Frontal cortex (tissue), 4 donors: ENCODE results near the gene HBA2. TPM values are rescaled to one million over a fixed set of nuclear protein-coding genes. Genes with fewer than 3 reads are reported as not detected.
A peak's percentile ranks its signal among the peaks of the same experiment; 100 is the strongest.
"Not testable (repeated sequence)": the region's sequence is repeated elsewhere in the genome, so short reads cannot be mapped to it uniquely, and the experiment has no call there.

Experiments used
- DNase-seq, 2 donors: peaks; one replicate each; pipeline ENCODE4 v3.0.0; 2012; ENCODE audit warnings: low spot score in 2 of 2
- FAIRE-seq: peaks from 2 replicates; lab custom pipeline; 2012; peaks lifted over from hg19 to GRCh38; lab: Jason Lieb, UNC
- total RNA-seq: library from RNA; depleted of rRNA; stranded (reverse); fragments of >200 nt; gene quantifications from one replicate; pipeline ENCODE4 v1.2.3, GENCODE V29; 2014
- donor health status: control.
- donor health status: control.
- donor health status: control.

HBA2 gene
- total RNA-seq, 1 donor from 2014 or later: 823 TPM

- DNase-seq (no peak), FAIRE-seq (no peak)
These were observed 18.3 kb upstream of the HBA2 start for GRCh38 chr16:154217-155030.

- FAIRE-seq (no peak), DNase-seq (no peak)
These were observed 17.7 kb upstream of the HBA2 start for GRCh38 chr16:155031-155398.

DNA sequence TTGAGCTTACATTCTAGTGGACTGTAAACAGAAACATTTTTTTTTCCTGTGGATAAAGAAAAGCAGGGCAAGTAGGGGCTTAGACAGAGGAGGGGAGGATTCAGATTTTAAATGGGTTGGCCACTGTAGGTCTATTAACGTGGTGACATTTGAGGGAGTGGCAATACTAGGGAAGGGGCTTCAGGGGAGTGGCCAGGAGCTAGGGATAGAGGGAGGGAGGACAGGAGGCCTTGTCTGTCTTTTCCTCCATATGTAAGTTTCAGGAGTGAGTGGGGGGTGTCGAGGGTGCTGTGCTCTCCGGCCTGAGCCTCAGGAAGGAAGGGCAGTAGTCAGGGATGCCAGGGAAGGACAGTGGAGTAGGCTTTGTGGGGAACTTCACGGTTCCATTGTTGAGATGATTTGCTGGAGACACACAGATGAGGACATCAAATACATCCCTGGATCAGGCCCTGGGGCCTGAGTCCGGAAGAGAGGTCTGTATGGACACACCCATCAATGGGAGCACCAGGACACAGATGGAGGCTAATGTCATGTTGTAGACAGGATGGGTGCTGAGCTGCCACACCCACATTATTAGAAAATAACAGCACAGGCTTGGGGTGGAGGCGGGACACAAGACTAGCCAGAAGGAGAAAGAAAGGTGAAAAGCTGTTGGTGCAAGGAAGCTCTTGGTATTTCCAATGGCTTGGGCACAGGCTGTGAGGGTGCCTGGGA lies 13.4 kb upstream of the HBA2 start:
- no peak for FAIRE-seq

GRCh38 chr16:160242-160641 lies 12.4 kb upstream of the HBA2 start:
- not testable (repeated sequence) for FAIRE-seq, DNase-seq

More for the DNA sequence above, 13.4 kb upstream of the HBA2 start:
- DNase-seq: no peak

DNA sequence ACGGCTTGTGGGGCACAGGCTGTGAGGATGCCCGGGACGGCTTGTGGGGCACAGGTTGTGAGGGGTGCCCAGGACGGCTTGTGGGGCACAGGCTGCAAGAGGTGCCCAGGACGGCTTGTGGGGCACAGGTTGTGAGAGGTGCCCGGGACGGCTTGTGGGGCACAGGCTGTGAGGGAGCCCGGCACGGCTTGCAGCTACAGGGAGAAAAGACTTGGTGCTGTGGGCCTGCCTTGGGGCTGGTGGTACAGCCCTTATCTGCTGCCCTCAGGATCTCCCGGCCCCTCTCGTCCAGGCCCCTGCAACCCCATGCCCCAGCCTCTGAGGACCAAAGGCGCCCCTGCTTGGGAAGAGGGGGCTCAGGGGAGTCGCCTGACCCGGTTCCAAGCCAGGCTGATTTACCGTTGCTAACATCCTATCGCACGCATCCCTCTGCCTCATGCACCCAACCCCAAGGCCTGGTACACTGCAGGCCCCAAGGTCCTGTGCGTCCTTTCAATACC lies 11.9 kb upstream of the HBA2 start:
- DNase-seq: no peak
- FAIRE-seq: no peak

DNA sequence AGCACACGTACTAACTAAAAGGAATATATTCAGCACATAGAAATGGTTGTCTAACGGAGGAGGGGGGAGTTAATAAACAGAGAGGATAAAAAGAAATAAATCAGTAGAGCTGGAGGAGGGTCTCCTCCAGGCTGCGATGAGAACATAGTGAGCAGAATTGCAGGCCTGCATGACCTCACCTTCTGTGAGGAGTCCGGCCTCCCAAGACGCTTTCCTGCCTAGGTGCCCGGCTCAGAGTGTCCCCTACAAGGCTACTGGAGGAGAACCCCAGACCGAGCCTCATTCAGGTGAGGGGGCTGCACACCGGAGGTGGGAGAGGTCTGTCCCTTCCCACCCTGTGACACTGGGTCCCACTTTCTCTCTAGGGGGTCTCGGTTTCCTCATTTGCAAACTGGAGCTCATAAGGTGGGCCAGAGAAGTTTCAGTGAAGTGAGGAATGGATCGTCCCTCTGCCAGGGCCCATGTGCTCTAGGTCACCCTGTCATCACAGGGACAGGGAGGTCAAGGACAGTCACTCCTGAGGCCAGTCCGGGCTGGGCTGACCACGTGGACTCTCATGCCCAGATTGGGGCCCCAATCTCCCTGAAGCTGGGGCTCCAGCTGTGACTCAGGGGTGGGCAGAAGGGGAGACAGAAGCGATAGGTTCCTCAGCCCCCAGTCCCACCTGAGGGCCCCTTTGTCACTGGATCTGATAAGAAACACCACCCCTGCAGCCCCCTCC lies 10.2 kb upstream of the HBA2 start:
- no peak for FAIRE-seq
- no peak for DNase-seq

GRCh38 chr16:163139-163538 lies 9.5 kb upstream of the HBA2 start:
- not testable (repeated sequence) for FAIRE-seq, DNase-seq

GRCh38 chr16:163696-164095 lies 9.0 kb upstream of the HBA2 start:
- FAIRE-seq, DNase-seq: not testable (repeated sequence)

- DNase-seq, FAIRE-seq: not testable (repeated sequence)
These were observed 8.4 kb upstream of the HBA2 start for GRCh38 chr16:164134-164823.

GRCh38 chr16:164827-165538 lies 7.7 kb upstream of the HBA2 start:
- no peak for FAIRE-seq

DNA sequence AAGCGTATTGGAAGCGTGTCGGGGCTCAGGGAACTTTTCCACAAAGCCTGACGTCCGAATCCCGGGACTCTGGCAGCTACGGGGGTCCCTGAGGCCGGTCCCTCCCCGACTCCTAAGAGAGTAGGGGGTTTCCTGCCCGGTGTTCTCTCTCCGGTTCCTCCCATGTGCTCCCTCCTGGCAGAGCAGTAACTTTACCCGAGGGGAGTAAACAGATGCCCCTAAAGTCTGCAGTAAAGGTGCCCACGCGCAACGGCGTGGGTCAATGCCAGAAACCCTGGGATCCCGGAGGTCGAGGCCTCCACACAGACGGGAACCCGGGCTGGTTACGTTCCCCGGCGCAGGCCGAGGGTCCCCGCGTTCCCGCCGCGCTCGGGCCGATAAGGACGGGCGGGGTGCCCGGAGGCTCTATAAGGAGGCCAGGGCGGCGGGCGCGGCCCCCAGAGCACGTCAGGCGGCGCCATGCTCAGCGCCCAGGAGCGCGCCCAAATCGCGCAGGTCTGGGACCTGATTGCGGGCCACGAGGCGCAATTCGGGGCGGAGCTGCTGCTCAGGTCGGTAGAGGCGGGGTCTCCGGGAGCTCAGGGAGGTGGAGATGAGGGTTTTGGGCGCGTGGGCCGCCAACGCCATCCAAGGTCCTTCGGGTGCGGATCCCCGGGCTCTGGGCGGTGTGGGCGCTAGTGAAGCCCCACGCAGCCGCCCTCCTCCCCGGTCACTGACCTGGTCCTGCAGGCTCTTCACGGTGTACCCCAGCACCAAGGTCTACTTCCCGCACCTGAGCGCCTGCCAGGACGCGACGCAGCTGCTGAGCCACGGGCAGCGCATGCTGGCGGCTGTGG lies 6.9 kb upstream of the HBA2 start, which contains the start of gene HBM:
Gene HBM, plus strand, starts transcription at position 440 of the 836 bp plus-strand sequence. Its CDS starts 20 bp downstream, at position 460.
- DNase-seq (peak in 1 of 2 donors; percentile 62), FAIRE-seq (no peak)

More at GRCh38 chr16:164827-165538, 7.7 kb upstream of the HBA2 start:
- no peak for DNase-seq

DNA sequence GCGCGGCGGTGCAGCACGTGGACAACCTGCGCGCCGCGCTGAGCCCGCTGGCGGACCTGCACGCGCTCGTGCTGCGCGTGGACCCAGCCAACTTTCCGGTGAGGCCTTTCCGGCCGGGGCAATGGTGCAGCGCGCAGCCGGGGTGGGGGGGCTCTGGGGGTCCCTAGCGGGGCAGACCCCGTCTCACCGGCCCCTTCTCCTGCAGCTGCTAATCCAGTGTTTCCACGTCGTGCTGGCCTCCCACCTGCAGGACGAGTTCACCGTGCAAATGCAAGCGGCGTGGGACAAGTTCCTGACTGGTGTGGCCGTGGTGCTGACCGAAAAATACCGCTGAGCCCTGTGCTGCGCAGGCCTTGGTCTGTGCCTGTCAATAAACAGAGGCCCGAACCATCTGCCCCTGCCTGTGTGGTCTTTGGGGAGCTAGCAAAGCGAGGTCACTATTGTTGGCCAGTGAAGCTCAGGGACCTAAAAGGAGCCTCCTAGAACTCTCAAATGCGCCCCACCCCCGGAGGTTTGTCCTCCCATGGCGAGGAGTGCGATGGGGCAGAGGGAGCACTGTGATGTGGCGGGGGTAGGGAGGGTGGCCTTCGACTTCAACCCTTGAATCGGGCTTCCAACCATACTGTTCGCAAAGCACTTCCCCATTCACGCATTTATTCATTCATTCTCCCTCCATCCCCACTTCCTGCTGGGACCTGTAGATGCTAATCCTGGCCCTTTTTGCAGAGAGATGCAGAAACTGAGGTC lies 6.1 kb upstream of the HBA2 start:
- DNase-seq (no peak), FAIRE-seq (no peak)

GRCh38 chr16:167122-167690 lies 5.5 kb upstream of the HBA2 start:
- no peak for FAIRE-seq

DNA sequence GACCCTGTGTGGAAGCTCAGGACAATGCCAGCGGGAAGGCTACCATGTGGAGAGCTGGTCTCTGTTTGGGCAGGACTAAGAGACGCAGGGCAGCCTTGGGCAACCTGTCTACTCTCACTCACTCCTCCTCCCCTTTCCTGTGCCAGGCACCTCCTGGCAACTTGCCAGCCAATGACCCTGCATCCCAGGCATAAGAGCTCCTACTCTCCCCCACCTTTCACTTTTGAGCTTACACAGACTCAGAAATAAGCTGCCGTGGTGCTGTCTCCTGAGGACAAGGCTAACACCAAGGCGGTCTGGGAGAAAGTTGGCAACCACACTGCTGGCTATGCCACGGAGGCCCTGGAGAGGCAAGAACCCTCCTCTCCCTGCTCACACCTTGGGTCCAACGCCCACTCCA lies 4.3 kb upstream of the HBA2 start:
- no peak for FAIRE-seq
- no peak for DNase-seq

More at GRCh38 chr16:167122-167690, 5.5 kb upstream of the HBA2 start:
- no peak for DNase-seq

DNA sequence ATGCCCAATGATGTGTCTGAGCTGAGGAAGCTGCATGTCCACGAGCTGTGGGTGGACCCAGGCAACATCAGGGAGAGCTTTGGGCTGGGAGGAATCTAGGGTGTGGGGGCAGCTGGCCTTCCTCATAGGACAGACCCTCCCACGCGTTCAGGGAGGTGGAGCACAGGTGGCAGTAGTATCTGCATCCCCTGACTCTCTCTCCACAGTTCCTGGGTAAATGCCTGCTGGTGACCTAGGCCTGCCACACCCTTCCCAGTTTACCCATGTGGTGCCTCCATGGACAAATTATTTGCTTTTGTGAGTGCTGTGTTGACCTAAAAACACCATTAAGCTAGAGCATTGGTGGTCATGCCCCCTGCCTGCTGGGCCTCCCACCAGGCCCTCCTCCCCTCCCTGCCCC lies 3.7 kb upstream of the HBA2 start:
- DNase-seq: no peak
- FAIRE-seq: no peak

GRCh38 chr16:170088-170507 lies 2.6 kb upstream of the HBA2 start:
- not testable (repeated sequence) for FAIRE-seq

GRCh38 chr16:170788-171187 lies 1.9 kb upstream of the HBA2 start:
- DNase-seq: no peak
- no peak for FAIRE-seq

More at GRCh38 chr16:170088-170507, 2.6 kb upstream of the HBA2 start:
- DNase-seq: not testable (repeated sequence)
